Measurements from ENCODE around the gene CASR. TPM values are rescaled to one million over a fixed set of nuclear protein-coding genes. Genes with fewer than 3 reads are reported as not detected.
A peak's percentile ranks its signal among the peaks of the same experiment; 100 is the strongest.

Gene CASR
- total and polyA plus RNA-seq, 2 donors from 2014 or later = 14.8 to 72.8 TPM

DNA sequence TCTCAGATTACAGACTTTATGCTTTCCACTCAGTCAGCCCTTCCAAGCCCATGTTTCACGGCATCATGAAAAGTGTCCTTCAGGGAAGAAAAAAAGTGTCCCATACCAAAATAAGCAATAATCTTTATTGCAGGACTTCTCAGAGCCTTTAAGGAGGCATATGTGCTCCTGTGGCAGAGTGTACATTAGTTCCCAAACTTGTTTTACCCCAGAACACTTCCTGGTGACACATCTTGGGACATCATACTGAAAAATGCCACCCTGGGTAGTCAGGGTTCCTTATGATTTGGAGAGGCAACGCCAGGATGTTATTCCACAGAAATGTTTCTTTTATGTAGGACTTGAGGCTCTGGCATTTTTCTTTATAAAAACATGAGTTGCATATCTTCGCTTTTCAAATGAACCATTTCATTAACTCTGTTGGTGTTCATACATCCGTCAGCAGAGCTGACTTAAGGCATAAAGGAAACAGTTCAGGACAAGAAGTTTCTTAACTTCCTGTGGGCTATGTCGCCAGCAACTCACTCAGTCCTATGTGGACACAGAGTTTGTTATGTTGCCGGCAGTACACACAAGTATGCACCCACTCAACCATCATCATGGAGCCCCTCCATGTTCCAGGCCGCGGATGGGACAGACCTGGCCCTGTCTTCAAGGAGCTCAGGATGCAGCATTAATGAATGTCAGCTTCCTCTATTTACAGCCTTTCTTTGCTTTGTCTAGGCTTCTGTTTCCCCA, 63.8 kb downstream of the CASR start:
- H3K4me1 ChIP-seq (ENCODE audit: control insufficient read depth in 2 of 3, insufficient read depth in 2 of 3, low read depth in 1 of 3, low read length in 3 of 3) = peaks cover 3 to 26% (median 11%) of the 10 kb centered on the region in 3 donors
- DNase-seq (peak in 1 of 5 donors; percentile 64), FAIRE-seq (no peak)
- no peaks in the 10 kb centered on the region for H3K9me3 ChIP-seq (ENCODE audit: control insufficient read depth in 2 of 3, insufficient read depth in 1 of 3, low read length in 3 of 3)
- H3K4me3 ChIP-seq (ENCODE audit: low read length in 3 of 3) = no peak overlapping the region
- TF ChIP-seq, protein P1, sequence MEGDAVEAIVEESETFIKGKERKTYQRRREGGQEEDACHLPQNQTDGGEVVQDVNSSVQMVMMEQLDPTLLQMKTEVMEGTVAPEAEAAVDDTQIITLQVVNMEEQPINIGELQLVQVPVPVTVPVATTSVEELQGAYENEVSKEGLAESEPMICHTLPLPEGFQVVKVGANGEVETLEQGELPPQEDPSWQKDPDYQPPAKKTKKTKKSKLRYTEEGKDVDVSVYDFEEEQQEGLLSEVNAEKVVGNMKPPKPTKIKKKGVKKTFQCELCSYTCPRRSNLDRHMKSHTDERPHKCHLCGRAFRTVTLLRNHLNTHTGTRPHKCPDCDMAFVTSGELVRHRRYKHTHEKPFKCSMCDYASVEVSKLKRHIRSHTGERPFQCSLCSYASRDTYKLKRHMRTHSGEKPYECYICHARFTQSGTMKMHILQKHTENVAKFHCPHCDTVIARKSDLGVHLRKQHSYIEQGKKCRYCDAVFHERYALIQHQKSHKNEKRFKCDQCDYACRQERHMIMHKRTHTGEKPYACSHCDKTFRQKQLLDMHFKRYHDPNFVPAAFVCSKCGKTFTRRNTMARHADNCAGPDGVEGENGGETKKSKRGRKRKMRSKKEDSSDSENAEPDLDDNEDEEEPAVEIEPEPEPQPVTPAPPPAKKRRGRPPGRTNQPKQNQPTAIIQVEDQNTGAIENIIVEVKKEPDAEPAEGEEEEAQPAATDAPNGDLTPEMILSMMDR (IDR thresholded peaks at IDR 0.05; ENCODE audit: borderline replicate concordance, extremely low read depth, insufficient read depth) = no peak
- H3K27ac ChIP-seq (ENCODE audit: low read depth in 2 of 2, low read length in 2 of 2) = peak overlapping the region; percentile 28 to 51
- no peak overlapping the region for H3K9ac ChIP-seq (ENCODE audit: low read length in 3 of 3)
- H3K36me3 ChIP-seq (ENCODE audit: control insufficient read depth in 2 of 3, insufficient read depth in 3 of 3, low read length in 3 of 3) = no peaks in the 10 kb centered on the region
- no peaks in the 10 kb centered on the region for H3K27me3 ChIP-seq (ENCODE audit: control insufficient read depth, insufficient read depth, low read length)
- intact Hi-C loops (cut with DNase I) = no loop called here

GRCh38 chr3:122247825-122248185, 64.3 kb downstream of the CASR start:
- Histone ChIP-seq H3K9me3 (ENCODE audit: control insufficient read depth in 2 of 3, insufficient read depth in 1 of 3, low read length in 3 of 3) (no peaks in the 10 kb centered on the region), H3K4me3 (ENCODE audit: low read length in 3 of 3) (no peak overlapping the region), H3K36me3 (ENCODE audit: control insufficient read depth in 2 of 3, insufficient read depth in 3 of 3, low read length in 3 of 3) (no peaks in the 10 kb centered on the region), H3K27me3 (ENCODE audit: control insufficient read depth, insufficient read depth, low read length) (no peaks in the 10 kb centered on the region), H3K4me1 (ENCODE audit: control insufficient read depth in 2 of 3, insufficient read depth in 2 of 3, low read depth in 1 of 3, low read length in 3 of 3) (peaks cover 3 to 26% (median 11%) of the 10 kb centered on the region in 3 donors), H3K9ac (ENCODE audit: low read length in 3 of 3) (no peak overlapping the region), H3K27ac (ENCODE audit: low read depth in 2 of 2, low read length in 2 of 2) (peak overlapping the region; percentile 28 to 51)
- FAIRE-seq (no peak), DNase-seq (peak; percentile 62 to 92 (median 78))
- intact Hi-C loops (cut with DNase I) = no loop called here
- TF ChIP-seq, protein P1 (IDR thresholded peaks at IDR 0.05; ENCODE audit: borderline replicate concordance, extremely low read depth, insufficient read depth) = no peak

DNA sequence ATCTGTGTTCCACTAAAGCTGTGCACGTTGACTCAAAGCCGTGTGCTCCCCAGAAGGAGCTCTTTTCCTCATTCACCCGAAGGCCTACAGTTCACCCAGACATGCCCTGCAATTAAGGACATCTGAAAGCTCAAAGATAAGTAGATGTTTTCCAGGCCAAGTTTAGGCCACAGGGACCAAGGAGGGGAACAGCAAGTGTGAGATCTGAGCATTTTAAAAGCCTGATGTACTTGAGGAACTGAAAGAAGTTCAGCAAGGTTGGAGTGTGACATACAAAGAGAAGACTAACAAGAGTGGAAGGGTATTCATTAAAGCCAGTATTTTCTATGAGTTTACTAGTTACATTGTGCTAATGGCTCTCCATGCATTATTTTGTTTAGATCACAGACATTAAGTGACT, 68.0 kb downstream of the CASR start:
- FAIRE-seq = no peak
- Histone ChIP-seq H3K9ac (ENCODE audit: low read length in 3 of 3) (no peak overlapping the region), H3K4me1 (ENCODE audit: control insufficient read depth in 2 of 3, insufficient read depth in 2 of 3, low read depth in 1 of 3, low read length in 3 of 3) (peaks cover 3 to 29% (median 19%) of the 10 kb centered on the region in 3 donors), H3K27me3 (ENCODE audit: control insufficient read depth, insufficient read depth, low read length) (no peaks in the 10 kb centered on the region), H3K36me3 (ENCODE audit: control insufficient read depth in 2 of 3, insufficient read depth in 3 of 3, low read length in 3 of 3) (no peaks in the 10 kb centered on the region), H3K27ac (ENCODE audit: low read depth in 2 of 2, low read length in 2 of 2) (peak overlapping the region in 1 of 2 donors; percentile 30), H3K9me3 (ENCODE audit: control insufficient read depth in 2 of 3, insufficient read depth in 1 of 3, low read length in 3 of 3) (no peaks in the 10 kb centered on the region), H3K4me3 (ENCODE audit: low read length in 3 of 3) (no peak overlapping the region)
- no peak for DNase-seq
- intact Hi-C loops (cut with DNase I) = no loop called here
- TF ChIP-seq, protein P1 (IDR thresholded peaks at IDR 0.05; ENCODE audit: borderline replicate concordance, extremely low read depth, insufficient read depth) = no peak
